ENCODE results near the gene KANK4.
"Not testable (repeated sequence)": the region's sequence is repeated elsewhere in the genome, so short reads cannot be mapped to it uniquely, and the experiment has no call there.

Gene KANK4

GRCh38 chr1:62269851-62270495 is 49.3 kb downstream of the KANK4 start:
- DNase-seq: no peak

DNA sequence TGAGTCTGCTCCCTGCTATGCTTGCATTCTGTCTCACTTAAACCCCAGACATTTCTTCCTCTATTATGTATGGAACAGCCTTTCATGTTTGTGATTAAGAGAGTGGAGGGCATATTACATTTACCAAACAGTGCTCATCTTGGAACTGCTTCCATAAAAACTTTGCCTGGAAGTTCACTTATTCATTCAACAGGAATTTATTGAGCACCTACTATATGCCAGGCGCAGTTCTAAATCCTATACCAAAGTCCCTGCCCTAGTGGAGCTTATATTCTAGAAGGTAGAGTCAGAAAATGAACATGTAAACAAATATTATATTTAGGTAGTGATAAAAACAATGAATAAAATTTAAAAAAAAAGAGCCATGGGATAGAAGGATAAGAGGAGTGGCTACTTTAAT is 49.8 kb downstream of the KANK4 start:
- DNase-seq: no peak

GRCh38 chr1:62268315-62268714 is 50.9 kb downstream of the KANK4 start:
- no peak for DNase-seq

DNA sequence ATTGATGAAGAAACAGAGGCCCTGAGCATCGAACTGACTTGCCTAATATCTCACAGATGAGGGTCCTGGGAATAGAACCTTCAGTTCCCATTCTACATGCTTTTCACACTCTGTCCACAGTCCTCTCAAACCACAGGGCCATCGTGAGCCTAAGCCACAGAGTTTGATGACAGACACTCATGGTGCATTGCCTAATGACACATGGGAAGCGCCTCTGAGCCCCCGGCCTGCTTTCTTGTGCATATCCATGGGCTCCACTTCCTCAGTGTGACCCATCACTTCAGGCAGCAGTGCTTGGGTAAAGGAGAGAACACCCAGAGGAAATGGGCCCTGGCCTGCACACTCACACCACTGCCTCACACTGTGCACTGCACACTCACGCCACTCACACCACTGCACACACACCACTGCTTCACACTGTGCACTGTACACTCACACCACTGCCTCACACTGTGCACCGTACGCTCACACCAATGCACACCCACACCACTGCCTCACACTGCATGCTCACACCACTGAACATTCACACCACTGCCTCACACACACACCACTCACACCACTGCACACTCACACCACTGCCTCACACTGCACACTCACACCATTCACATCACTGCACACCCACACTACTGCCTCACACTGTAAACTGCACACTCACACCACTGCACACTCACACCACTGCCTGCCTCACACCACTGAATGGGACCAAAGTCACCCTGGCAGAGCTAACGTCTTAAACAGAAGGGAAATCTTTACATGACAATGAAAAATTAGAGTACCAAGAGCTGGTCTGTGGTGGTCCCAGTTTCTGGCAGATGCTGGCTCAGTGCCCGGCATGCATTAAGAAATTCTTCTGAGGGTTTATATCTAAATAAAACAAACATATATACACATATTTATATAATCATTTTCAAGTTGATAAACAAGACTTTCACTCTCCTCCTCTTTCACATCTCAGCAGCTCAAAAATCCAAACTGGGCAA is 53.0 kb downstream of the KANK4 start:
- DNase-seq: no peak

DNA sequence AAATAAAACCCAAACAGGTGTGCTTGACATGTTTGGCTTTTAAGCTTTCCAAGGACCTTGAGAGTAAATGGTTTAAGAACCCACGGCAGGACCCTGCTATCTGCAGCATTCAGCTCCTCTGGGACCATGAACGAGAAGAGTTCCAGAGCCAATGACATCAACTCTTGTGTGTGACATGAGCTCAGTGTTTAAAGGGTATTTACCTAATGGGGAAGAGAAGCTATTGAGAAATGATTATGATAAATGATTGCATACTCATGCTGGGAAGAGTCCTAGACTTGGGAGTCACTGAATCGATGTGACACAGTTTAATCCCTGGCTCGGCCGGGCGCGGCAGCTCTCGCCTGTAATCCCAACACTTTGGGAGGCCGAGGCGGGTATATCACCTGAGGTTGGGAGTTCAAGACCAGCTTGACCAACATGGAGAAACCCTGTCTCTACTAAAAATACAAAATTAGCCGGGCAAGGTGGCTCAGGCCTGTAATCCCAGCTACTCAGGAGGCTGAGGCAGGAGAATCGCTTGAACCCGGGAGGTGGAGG is 55.4 kb downstream of the KANK4 start:
- DNase-seq: no peak

DNA sequence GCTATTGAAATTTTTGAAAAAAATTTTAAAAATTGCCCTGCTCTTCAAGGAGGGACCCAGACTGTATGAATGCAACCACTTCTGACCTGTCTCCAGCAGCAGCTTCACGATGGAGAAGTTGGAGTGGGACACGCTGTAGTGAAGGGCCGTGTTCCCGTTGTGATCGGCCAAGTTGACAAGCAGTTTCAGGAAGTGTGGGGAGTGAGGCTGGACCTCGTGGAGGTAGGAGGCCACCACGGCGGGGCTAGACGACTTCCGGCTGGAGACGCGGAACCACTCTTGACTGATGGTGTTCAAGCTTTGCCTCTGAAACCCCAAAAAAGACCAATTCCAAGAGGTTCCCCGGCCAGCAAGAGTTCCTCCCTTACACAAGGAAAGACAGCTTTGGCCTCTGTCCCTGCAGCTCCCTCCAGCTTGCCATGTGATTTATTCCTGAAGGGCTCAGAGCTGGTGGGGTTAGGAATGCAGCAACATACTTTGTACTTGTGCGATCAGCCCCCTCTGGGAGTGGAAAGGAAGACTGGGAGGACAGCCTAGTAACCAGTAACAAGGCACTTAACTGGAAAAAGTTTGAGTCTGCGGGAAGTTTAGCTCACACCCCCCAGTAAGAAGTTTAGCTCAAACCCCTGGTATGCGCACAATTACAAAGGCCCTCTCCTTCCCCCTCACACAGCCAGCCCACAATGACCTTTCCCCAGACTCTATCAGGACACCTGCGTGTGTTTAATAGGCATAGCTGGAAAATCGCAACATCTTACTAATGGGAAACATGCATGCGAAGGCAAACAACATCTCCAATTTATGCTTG is 56.0 kb downstream of the KANK4 start:
- DNase-seq: no peak

- DNase-seq: no peak
Measured at GRCh38 chr1:62260688-62261087, 58.5 kb downstream of the KANK4 start.

DNA sequence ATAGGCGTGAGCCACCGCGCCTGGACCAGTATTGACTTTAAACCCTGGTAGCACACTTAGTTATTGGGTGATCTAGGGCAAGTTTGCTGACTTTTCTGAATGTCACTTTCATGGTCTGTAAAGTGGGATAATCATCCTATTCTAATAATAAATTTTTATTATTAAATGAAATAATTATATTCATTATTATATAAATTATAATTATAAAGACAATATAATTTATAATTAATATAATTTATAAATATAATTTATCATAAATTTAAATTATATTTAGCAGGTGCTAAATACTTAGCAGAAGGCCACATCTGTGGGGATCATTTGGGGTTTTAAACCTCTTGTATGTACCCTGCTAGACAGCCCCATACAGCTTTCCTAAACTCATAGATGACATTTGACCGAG is 59.7 kb downstream of the KANK4 start:
- no peak for DNase-seq

DNA sequence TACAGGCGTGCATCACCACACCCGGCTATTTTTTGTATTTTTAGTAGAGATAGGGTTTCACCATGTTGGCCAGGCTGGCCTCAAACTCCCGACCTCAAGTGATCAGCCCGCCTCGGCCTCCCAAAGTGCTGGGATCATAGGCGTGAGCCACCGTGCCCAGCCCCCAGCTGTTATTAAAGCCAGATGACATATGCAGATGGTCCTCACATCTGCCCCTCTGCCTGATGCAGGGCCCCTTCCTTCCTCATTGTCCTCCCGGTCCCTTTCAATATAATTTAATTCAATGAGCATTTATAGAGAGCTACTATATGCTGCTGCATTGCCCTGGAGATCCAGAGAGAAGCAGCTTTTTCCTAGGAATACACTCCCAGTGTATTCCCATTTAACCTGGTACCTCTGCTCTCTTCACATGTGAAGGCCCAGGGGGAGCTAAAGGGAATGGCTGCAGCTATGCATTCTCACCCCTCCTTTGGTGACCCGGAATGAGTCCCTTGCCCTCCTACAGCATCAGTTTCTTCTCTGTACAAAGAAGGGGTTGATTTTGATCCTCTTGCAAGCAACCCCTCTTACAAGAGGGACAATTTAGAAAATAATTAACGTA is 69.0 kb downstream of the KANK4 start:
- DNase-seq: no peak

DNA sequence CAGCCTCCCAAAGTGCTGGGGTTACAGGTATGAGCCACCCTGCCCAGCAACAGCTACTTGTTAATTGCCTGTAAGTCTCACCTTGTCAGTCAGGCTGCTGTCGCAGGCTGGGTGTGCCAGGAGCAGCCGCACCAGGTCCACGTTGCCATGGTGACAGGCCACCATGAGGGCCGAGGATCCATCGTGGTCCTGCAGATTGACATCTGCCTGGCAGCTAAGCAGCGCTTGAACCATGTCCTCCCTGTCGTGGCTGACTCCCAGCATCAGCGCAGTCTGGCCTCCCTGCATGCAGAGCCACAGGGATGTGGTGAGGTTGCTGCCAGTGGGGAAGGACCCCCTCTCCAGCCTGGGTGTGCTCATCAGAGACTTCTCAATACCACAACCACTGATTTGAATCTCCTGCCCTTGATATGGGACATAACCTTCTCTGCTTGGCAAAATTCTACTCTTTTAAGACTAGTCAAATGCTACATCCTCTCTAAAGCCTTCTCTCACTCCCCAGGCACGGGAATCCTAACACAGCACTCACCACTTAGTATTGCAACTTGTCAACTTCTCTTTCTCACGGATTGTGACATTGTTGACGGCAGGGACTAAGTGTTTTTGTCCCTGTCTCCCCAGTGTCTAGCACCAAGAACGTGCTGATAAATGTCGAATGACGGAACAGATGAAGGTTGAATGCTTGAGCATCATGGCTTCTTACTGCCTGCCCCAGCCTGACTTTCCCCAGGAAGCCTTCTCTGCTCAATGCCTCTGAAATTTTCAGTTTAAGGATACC is 71.7 kb downstream of the KANK4 start:
- DNase-seq: no peak

DNA sequence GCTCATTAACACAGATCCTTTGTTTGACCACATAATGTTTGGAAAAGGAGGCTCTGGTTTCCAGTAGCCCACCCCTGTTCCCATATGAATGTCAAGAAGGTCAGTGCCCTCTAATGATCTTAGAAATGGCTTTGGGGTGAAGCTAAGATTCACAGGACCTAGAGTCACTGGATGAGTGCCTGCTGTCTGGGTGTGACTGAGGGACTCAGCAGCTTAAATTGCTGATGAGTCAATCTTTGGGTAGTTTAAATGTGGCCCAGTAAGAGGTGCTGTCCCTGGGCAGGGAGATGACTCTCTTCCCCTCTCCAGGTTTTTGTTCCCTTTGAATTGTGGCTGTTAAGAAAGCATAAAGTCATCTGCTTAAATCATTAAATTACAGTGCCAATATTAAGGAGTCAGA is 74.0 kb downstream of the KANK4 start:
- no peak for DNase-seq

GRCh38 chr1:62244380-62244779 is 74.9 kb downstream of the KANK4 start:
- not testable (repeated sequence) for DNase-seq

DNA sequence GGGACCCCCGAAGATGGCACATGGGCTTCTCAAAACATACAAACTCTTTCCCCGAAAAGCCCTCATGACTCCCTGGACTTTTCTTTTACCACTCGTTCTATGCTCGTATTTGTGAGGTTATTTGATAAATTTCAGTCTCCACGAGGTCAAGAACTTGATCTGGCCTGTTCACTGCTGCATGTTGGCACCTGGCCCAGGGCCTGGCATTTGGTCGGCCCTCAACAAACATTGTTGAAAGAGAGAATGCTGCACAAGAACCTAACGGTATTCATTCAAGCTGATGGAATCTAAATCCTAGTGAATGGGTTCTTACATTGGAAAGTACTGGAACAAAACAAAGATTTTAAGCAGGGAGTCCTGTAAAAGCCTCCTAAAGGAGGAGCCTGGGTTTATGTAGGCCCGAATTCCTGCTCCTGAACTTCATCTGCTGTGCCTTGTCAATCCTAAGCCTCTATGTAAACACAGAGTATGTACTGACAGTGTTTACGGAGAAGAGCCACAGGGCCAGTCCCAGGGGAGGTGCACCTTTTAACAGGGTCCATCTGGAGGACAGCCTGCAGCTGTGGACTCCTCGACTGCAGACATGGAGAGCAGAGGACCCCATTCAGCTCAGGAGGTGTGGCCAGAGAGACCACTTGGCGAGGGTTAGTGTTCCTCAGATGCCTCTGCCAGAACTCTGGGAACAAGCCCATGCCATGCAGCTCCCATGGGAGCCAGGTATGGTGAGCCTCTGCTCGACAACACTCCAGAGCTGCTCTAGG is 77.7 kb downstream of the KANK4 start:
- no peak for DNase-seq

GRCh38 chr1:62240651-62241370 is 78.4 kb downstream of the KANK4 start:
- no peak for DNase-seq

- not testable (repeated sequence) for DNase-seq
Measured at GRCh38 chr1:62239652-62240403, 79.4 kb downstream of the KANK4 start.

DNA sequence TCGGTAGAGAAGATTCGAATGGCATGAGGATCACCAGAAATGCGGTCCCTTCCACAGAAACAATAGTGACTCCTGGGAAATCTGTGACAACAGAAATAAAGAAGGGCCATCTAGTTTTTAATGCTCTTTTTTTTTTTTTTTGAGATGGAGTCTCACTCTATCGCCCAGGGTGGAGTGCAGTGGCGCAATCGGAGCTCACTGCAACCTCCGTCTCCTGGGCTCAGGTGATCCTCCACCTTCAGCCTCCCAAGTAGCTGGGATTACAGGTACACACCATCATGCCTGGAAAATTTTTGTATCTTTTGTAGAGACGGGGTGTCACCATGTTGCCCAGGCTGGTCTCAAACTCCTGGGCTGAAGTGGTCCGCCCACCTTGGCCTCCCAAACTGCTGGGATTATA is 80.7 kb downstream of the KANK4 start:
- no peak for DNase-seq

GRCh38 chr1:62237950-62238374 is 81.3 kb downstream of the KANK4 start:
- DNase-seq: no peak

- DNase-seq: no peak
Measured at GRCh38 chr1:62237361-62237760, 81.9 kb downstream of the KANK4 start.

DNA sequence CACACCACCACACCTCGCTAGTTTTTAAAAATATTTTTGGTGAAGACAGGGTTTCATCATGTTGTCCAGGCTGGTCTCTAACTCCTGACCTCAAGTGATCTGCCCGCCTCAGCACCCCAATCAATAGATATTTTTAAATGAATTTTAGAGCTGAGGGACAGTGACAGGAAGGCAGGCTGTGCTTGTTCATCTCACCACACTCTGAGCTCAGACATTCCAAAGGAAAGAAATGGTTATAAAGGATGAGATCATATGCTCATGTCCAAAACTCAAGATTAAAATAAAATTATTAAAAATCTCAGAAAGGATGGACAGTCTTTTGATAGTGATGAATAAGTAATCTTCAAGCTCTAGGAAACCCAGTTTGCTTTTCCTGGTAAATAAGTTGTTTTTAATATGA is 83.7 kb downstream of the KANK4 start:
- DNase-seq: no peak

Data from hippocampal formation (tissue), 2 donors.